ENCODE measurements around the gene OR10AD1.

GRCh38 chr12:48202766-48203165 lies 326 bp downstream of the OR10AD1 start:
- TF ChIP-seq, protein P1, sequence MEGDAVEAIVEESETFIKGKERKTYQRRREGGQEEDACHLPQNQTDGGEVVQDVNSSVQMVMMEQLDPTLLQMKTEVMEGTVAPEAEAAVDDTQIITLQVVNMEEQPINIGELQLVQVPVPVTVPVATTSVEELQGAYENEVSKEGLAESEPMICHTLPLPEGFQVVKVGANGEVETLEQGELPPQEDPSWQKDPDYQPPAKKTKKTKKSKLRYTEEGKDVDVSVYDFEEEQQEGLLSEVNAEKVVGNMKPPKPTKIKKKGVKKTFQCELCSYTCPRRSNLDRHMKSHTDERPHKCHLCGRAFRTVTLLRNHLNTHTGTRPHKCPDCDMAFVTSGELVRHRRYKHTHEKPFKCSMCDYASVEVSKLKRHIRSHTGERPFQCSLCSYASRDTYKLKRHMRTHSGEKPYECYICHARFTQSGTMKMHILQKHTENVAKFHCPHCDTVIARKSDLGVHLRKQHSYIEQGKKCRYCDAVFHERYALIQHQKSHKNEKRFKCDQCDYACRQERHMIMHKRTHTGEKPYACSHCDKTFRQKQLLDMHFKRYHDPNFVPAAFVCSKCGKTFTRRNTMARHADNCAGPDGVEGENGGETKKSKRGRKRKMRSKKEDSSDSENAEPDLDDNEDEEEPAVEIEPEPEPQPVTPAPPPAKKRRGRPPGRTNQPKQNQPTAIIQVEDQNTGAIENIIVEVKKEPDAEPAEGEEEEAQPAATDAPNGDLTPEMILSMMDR (IDR thresholded peaks at IDR 0.05; ENCODE audit: low read length) = no peak
- no peak for TF ChIP-seq EZH2phosphoT487 (IDR thresholded peaks at IDR 0.05; ENCODE audit: low read length)

Data from MM.1S (cell line).